Neural crest cell (in vitro differentiated cells): ENCODE data around the gene TNFRSF18. TPM values are rescaled to one million over a fixed set of nuclear protein-coding genes. Genes with fewer than 3 reads are reported as not detected.
"Not testable (repeated sequence)": the region's sequence is repeated elsewhere in the genome, so short reads cannot be mapped to it uniquely, and the experiment has no call there.

Source experiments
- DNase-seq: peaks from one replicate; pipeline ENCODE4 v3.0.0; 2021; ENCODE audit warnings: low read depth, mixed read lengths, low spot score
- H3K27ac Mint-ChIP-seq: one replicate; pipeline ENCODE4 v1.8.0; 2021; ENCODE audit warnings: mild to moderate bottlenecking, mixed read lengths; ENCODE audit not compliant: unreplicated experiment
- H3K27me3 Mint-ChIP-seq: 2 replicates; pipeline ENCODE4 v1.8.0; 2021; ENCODE audit warnings: low read depth, mild to moderate bottlenecking, mixed read lengths
- H3K36me3 Mint-ChIP-seq: 2 replicates; pipeline ENCODE4 v1.8.0; 2021; ENCODE audit warnings: low read depth, mild to moderate bottlenecking, mixed read lengths
- H3K4me1 Mint-ChIP-seq: 2 replicates; pipeline ENCODE4 v1.8.0; 2021; ENCODE audit warnings: mixed read lengths
- H3K4me3 Mint-ChIP-seq: one replicate; pipeline ENCODE4 v1.8.0; 2021; ENCODE audit warnings: mild to moderate bottlenecking, mixed read lengths
- H3K9me3 Mint-ChIP-seq: 2 replicates; pipeline ENCODE4 v1.8.0; 2021; ENCODE audit warnings: mixed read lengths
- CTCF ChIP-seq: fragments of 200-600 bp; sonication (generic); conservative IDR thresholded peaks from 2 replicates; pipeline ENCODE4 v1.5.0; 2021; ENCODE audit warnings: antibody characterized with exemption, mild to moderate bottlenecking
- total RNA-seq: library from RNA; stranded (reverse); gene quantifications from 2 replicates; pipeline ENCODE4 v1.2.1, GENCODE V29; 2021

Gene TNFRSF18
- total RNA-seq, 1 donor from 2014 or later, result not detected

- no peak for TF ChIP-seq CTCF
- peaks cover 4% of the 10 kb centered on the region for H3K27me3 Mint-ChIP-seq
- H3K36me3 Mint-ChIP-seq, result no peaks in the 10 kb centered on the region
- no peak for DNase-seq
- H3K4me1 Mint-ChIP-seq, result no peaks in the 10 kb centered on the region
- peaks cover 9% of the 10 kb centered on the region for H3K9me3 Mint-ChIP-seq
- H3K4me3 Mint-ChIP-seq, result no peak overlapping the region
- no peak overlapping the region for H3K27ac Mint-ChIP-seq
These were observed 8.6 kb downstream of the TNFRSF18 start for GRCh38 chr1:1197551-1198422.

- H3K36me3 Mint-ChIP-seq, result no peaks in the 10 kb centered on the region
- no peak overlapping the region for H3K4me3 Mint-ChIP-seq
- no peak for DNase-seq
- peaks cover 4% of the 10 kb centered on the region for H3K27me3 Mint-ChIP-seq
- peaks cover 9% of the 10 kb centered on the region for H3K9me3 Mint-ChIP-seq
- H3K4me1 Mint-ChIP-seq, result no peaks in the 10 kb centered on the region
- H3K27ac Mint-ChIP-seq, result no peak overlapping the region
- TF ChIP-seq CTCF, result no peak
These were observed 9.2 kb downstream of the TNFRSF18 start for GRCh38 chr1:1197188-1197500.

GRCh38 chr1:1196431-1197187 is 9.8 kb downstream of the TNFRSF18 start:
- DNase-seq, result no peak
- no peaks in the 10 kb centered on the region for H3K4me1 Mint-ChIP-seq
- no peak for TF ChIP-seq CTCF
- peaks cover 9% of the 10 kb centered on the region for H3K9me3 Mint-ChIP-seq
- no peaks in the 10 kb centered on the region for H3K36me3 Mint-ChIP-seq
- H3K27ac Mint-ChIP-seq, result no peak overlapping the region
- peaks cover 6% of the 10 kb centered on the region for H3K27me3 Mint-ChIP-seq
- no peak overlapping the region for H3K4me3 Mint-ChIP-seq

- H3K4me3 Mint-ChIP-seq, H3K9me3 Mint-ChIP-seq, H3K4me1 Mint-ChIP-seq, H3K27ac Mint-ChIP-seq, H3K36me3 Mint-ChIP-seq, H3K27me3 Mint-ChIP-seq, DNase-seq: not testable (repeated sequence)
These were observed 10.7 kb downstream of the TNFRSF18 start for GRCh38 chr1:1195726-1196125.

- no peak for TF ChIP-seq CTCF
- Mint-ChIP-seq H3K4me3 (no peak overlapping the region), H3K9me3 (peaks cover 9% of the 10 kb centered on the region), H3K27ac (no peak overlapping the region), H3K36me3 (no peaks in the 10 kb centered on the region), H3K4me1 (no peaks in the 10 kb centered on the region), H3K27me3 (peaks cover 3% of the 10 kb centered on the region)
- no peak for DNase-seq
These were observed 11.7 kb downstream of the TNFRSF18 start for GRCh38 chr1:1194723-1195122.

- no peaks in the 10 kb centered on the region for H3K36me3 Mint-ChIP-seq
- TF ChIP-seq CTCF, result no peak
- H3K9me3 Mint-ChIP-seq, result peaks cover 9% of the 10 kb centered on the region
- H3K4me1 Mint-ChIP-seq, result no peaks in the 10 kb centered on the region
- no peak for DNase-seq
- peaks cover 5% of the 10 kb centered on the region for H3K27me3 Mint-ChIP-seq
- H3K27ac Mint-ChIP-seq, result no peak overlapping the region
- H3K4me3 Mint-ChIP-seq, result no peak overlapping the region
These were observed 14.7 kb downstream of the TNFRSF18 start for GRCh38 chr1:1191734-1192133.
